GM21423 (cell line): ENCODE measurements around the gene DBN1.
A peak's percentile ranks its signal among the peaks of the same experiment; 100 is the strongest.

ENCODE experiments used
- ATAC-seq: cut with Tn5 transposase; IDR thresholded peaks from one replicate; pipeline ENCODE4 v1.9.1; 2021; ENCODE audit warnings: mild to moderate bottlenecking, moderate library complexity; ENCODE audit not compliant: unreplicated experiment

DBN1 gene

DNA sequence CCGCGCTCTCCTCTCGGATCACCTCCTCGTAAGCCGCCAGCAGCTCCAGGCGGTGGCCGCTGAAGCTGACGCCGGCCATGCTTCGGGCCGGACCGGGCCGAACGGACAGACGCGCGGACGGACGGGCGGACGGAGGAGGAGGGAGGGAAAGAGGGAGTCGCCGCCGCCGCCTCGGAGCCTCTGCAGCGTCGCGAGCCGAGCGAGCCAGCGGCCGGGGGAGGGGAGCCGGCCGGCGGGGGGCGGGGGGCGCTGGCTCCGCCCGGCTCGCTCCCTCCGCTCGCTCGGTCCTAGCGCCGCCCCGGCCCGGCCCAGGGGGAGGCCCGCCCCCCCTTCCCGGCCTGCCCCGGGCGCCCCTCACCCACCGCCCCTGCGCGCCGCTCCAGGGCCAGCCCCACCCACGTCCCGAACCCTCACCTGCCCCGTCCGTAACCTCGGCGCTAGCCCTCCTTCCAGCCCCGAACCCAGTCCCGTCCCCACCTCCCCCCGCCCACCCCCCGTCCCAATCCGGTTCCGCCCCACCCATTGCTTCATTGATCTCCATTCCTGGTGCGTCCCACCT lies at the start of gene DBN1:
TSS of gene DBN1 (minus strand) at position 192 of the 559 bp plus-strand sequence. CDS start at position 79, 113 bp downstream.
- ATAC-seq, result peak; percentile 40

DNA sequence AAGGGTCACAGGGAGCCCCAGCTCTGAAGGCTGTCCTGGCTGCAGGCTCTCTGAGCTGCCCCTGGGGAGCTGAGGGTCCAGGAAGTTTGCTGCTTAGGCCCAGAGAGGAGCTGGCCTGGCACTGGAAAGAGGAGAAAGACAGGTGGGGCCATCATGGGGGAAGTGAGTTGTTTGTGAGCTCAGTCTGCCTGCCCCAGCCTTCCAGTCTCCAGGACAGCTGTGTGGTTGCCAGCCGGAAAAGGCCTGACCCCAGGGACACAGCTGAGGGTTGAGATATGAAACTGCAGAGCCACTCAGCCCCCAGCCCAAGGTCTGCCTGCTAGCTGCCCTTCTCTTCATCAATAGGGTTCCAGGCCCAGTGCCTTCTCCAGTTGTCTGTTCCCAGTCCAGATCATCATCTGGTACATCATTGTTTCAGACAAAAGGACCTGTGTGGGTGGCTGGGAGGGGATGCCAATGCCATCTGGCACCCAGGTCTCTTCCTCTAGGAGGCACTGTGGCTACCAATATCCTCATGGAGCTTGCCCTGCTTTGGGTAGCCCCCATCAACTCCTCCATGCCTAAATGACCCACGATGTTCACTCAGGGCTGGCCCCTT lies 47.6 kb upstream of the DBN1 start:
- ATAC-seq, result no peak

DNA sequence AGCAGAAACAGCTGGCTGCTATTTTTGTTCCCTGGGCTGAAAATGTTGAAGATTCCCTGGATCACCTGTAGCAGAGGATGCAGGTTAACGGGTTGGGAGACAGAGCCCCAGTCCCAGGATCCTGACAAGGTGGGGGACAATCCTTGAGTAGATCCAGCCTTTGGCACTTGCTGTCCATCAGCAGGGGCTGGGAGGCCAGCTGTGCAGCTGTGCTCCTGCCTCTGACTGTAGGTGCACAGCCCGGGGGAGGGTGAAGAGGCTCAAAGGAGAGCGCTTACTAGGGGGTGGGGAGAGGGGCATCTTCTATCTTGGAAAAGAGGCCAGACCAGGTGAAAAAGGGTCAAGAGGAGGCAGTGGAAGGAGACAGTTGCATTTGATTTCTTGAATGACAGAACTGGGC lies 46.8 kb upstream of the DBN1 start:
- no peak for ATAC-seq

DNA sequence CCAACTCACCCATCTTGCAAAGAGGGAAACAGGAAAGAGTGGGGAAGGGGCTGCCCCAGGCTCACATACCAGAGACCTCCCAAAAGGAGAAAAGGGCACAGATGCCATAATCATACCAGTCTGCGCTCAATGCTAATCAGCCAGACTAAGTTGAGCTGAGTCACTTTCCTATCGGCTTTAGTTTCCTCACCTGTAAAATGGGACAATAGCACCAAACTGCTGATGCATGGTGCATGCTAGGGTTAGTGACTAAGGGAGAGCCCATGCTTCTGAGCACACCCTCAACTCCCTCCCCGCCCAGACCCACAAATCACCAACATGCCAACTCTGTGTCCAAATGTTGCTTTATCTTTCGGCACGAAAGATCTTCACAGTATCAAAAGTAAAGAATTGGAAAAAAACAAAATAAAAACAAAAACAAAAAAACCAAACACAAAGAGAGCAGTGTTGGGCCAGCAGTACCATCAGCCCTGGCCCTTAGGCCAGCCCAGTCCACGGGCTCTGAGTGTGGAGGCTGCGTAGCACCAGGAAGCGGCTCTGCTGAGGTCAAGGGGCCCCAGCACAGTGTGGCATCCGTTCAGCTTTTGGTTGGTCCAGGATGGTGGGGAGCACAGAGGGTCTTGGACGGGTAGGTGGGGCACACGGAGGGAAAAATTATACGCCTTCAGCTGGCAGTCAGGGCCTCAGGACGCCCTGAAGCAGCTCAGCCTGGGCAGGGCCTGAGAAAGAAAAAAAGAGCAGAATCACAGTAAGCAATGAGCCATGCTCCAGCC lies 46.2 kb upstream of the DBN1 start:
- ATAC-seq, result no peak

DNA sequence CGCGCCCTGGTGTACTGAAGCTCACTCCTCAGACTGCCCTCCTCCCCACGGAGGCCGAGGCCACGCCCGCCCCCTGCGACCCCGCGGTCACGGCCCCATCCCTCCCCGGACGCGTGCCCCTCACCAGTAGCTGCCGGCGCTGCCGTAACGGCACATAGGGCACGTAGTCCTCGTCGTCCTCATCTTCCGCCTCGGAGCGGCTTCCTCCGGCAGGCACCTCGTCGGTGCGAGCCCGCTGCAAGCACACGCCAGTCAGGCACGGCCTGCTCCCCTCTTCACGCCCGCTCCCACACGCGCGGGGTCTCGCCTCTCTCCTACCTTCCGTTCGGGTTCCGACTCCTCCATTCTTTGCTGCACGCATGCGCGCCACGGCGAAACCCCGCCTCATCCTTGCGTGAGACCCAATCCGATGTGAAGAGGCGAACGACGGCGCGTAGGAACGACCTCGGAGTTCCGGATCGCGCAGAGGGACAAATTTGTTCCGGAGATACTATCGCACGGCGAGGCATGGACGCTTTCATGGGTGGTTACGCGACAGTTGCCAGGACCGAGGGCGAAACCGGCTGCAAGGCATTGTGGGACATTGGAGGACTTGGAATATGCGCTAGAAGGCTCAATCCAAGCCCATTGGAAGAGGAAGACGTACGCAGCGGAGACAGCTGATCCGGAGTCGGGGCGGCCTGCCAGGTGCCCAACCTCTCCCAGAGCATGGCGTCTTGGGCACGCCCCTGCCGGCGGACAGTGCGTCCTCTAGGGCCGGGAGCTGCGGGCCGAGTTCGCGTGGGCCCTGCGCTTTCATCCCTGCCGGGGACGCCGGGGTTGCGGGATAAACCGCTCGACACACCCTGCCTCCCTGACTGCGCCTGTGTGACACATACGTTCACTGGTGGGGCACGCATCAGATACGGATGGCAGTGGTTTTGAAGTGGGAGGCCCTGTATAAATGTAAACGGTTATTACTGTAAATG lies 43.5 kb upstream of the DBN1 start, which contains the start of gene DDX41:
TSS of gene DDX41 (minus strand) at position 361 of the 968 bp plus-strand sequence. CDS start at position 345, 16 bp downstream.
- peak; percentile 87 for ATAC-seq

DNA sequence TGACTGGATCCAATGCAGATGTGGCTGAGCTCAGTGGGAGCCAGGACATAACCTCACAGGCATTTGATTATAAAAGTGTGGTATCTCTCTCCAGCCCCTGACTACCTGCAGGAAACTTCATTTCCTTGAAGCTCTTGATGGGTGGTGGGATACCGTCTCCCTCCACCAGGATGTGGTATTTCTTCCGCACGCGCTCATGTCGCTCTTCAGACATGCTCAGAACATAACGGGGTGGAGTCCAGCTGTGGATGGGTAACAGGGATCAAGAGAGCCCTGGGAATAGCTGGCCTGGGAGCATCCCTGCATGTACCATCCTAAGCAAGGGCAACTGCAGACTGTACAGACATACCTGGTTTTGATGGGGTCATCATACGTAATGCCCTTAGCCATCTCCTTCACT lies 42.1 kb upstream of the DBN1 start:
- ATAC-seq, result no peak

DNA sequence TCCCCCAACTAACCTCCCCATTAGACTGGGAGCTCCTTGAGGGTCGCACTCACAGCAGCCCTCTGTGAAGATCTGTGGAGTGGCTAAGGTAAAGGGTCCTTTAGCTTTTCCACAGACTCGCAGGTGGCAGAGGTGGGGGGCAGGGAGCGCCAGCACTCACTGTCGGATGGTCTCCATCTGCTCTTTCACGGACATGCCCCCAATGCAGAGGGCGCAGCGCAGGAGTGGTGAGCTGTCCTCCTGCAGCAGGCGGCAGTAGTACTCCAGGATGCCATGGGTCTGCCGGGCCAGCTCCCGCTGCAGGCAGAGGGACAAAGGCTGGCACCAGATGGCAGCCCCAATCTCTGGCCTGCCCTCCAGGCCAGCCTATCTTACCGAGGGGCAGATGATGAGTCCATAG lies 41.1 kb upstream of the DBN1 start:
- ATAC-seq, result no peak

DNA sequence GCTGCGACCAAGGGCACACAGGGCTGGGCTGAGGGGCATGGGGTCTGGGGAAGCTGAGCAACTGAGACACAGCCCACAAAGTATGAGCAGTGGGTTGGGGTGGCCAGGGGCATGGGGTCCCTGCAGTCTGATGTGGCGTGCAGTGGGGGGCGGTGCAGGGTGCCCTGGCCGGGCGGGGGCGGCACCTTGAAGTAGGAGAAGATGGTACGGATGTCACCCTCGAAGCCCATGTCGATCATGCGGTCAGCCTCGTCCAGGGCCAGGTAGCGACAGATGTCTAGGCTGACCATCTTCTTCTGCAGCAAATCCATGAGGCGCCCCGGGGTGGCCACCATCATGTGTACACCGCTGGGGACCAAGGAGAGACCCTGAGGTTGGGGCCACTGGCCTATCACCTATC lies 40.1 kb upstream of the DBN1 start:
- ATAC-seq, result no peak

DNA sequence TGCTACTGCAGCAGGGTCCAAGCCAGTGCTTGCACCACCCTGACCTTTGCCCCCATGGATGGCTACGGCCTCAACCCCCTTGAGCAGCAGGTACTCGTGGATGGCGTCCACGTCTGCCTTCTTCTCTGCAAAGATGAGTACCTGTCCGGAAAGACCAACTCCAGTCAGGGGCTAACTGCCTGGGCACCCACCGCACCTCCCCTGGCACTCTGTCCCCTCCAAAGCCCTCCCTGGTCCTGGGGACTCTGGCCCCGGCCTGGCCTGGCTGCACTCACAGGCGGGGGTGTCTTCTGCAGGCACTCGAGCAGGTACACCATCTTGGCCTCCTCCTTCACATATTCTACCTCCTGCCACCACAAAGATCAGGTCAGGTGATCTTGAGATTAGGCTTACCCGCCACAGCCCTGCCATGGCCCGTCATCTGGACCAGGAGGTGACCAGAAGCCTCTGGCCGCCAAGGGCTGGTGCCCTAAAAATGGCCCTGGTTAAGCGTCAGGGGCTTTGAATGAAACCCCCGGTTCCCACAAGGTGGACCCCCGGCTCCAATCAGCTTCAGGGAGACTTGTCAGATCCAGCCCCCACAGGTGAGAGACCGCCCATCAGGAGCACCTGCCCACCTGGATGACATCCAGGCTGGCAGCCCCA lies 39.4 kb upstream of the DBN1 start:
- no peak for ATAC-seq

DNA sequence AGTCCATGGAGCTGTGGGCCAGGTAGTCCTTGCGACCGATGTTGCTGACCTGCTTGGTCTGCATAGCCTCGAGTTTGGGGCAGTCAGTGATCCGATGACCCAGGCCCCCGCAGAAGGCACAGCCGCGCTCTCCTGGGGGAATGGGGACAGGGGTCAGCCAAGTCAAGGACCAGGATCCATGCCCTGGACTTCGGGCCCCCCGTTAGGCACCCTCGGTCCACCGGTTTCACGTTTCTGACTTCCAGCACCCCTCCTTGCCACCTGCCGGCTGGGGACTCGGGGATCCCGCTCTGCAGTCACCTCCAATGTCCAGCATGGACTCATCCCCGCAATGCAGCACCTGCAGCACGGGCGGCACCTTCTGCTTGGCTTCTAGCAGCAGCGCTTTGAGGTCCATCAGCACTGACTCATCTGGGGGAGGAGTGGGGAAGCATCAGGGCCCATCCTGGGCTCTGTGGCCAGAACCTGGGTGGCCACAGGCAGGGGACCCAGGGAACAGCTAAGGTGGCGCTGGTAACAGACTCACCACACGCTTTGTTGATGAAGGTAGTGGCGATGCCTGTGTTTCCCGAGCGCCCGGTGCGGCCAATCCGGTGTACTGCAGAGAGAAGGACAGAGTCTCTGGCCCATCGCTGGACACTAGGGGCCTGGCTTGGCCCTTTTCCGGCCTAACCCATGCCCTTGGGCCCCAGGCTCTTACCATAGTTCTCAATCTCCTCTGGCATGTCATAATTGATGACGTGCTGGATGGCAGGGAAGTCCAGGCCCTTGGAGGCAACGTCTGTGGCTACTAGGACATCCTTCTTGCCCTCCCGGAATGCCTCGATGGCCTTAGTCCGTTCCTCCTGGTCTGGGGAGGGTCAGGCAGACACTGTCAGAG lies 38.6 kb upstream of the DBN1 start:
- ATAC-seq, result no peak

DNA sequence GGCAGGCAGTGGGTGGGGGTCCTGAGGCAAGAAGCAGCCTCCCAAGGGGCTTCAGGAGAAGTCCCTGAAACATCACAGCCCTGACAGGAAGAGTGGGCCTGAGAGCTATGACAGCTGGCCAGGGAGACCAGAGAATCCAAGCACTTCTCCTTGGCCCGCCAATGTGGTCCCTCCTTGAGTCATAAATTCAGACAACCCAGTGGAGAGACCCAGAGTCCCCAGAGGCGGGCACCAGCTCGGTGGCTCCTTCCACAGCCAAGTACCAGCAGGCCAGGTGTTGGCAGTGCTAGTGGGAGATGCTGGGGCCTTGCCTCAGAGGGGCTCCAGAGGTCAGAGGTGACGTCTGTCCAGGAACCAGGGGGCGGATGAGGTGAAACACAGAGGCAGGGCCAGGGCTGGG lies 37.7 kb upstream of the DBN1 start:
- ATAC-seq, result no peak

DNA sequence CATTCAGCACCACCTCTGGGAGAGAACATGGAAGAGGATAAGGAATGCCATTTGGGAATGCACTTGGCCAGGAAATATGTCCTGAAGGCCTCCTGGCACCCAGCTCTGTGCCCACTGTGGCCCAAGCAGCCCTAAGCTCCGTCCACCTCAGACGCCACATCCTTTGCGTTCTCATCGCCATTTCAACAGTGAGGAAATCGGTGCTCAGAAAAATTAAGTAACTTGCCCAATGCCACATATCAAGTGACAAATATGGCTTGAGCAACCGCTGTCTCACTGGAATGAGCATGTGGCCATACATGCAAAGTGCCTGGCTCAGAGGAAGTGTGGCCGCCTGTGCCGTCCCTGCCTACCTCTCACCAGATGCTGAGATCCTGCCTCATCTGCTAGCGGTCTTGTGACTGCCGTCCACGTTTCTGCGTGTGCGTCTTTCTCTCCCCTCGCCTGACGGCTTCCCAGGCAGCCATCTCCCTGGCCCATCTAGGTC lies 37.2 kb upstream of the DBN1 start:
- peak; percentile 40 for ATAC-seq

DNA sequence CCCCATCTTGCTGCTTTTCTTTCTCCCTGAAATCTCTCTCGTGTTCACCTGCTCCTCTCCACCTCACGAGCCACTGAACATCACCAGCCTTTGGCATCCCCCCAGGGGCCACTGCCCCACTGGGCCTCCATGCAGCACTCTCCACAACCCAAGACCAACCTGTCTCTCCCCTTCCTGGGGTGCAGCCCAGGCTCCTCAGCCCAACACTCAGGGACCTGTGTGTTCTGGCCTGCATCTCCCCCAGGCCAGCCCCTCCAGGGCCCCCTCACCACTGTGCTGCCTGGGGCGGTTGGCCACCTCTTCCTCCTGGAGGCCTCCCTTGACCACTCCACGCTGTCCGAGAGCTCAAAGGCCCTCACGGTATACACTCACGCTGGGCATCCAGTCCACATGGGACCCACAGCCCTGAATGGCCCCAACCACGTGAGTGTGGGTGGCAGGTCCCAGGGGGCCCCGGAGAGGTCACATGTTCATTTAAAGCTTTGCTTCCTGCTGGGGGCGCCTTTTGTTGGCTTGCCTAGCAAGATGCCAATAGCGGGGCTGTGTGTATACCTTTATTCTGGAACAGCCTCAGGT lies 36.6 kb upstream of the DBN1 start:
- peak; percentile 40 for ATAC-seq

DNA sequence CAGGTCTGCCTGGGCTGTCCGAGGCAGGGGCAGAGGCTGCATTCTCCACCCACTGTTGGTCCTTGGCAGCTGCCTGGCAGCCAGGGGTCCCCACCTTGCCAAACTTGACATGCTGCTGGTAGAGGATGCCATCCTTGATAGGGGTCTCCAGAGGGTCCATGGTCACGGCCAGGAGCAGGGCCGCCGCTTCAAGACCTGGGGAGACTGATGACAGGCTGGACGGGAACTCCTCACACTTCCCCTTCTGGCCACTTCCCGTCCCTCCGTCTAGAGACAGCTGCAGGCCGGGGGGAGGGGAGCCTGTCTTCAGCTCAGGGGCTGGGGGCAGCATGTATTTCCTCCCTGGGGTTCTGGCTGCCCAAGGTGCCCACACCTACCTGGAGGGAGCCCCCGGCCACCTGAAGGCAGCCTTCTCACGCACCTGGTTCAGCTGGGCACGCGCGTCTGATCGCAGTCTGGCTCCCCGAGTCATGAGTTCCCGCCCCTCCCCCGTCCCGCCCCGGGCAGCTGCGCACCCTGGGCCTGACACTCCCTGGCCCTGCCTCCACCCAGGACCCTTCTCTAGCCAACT lies 36.0 kb upstream of the DBN1 start, which contains the start of gene DOK3:
TSS of gene DOK3 (minus strand) at position 446 of the 571 bp plus-strand sequence. CDS start at position 160, 286 bp downstream.
- ATAC-seq, result peak; percentile 33

DNA sequence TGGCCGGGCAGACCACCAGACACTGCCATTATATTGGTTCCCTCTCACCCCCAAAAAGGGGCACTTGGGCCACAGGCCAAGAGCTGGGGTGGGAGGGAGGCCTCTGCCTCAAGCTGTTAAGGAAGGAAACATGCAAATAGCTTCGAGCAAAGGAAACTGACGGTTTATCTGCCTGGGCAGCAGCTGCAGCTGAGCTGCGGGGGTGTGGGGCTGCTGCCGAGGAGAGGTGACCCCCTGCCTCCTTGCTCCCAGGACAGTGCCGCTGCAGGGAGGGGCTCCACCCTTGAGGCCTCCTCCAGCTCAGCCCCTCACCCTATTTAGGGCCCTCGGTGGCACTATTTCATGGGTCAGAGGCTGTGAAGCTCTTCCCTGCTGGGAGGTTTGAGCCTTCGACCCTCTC lies 35.4 kb upstream of the DBN1 start:
- ATAC-seq, result no peak

DNA sequence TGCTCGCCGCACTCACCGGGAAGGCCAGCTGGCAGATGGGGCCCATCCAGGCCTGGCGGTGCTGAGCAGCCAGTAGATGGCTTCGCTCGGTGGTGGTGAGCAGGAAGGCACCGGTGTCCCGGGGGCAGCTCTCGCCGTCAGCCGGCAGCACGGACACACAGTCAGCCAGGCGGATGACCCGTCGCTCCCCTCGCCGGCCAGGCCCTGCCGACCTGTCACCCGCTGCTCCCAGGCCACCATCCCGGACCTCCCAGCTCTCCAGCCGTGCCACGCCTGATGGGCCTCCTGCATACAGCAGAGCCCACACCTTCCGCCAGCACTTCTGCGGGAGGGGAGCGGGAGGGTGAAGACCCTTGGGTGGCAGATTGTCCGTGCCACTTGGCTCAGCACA lies 34.8 kb upstream of the DBN1 start:
- no peak for ATAC-seq

DNA sequence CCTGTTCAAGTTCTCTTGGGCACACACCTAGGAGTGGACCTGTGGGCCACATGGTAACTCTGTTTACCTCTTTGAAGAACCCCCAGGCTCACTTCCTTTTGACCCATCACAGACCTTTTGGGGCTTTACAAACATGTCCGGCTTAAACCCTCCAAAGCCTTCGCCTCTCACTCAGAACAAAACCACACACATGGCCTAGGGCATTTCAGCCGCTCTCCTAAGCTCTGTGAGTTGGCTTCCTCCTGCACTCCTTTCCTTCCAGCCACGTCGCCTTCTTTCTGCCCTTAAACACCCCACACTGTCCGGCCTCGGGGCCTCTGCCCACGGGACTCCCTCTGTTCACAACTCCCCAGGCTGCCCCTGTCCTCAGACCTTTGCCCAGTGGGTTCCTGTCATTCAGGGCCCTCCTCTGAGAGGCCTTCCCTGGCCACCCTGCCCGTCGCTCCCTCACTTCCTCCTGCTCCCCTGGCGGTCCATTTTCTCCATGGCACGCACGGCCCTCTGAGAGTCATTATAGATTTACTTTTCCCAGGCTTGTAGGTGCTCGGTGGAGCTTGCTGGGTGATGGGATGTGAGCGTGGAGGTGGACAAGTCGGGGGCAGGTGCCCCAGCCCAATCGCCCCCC lies 34.3 kb upstream of the DBN1 start:
- ATAC-seq, result no peak

DNA sequence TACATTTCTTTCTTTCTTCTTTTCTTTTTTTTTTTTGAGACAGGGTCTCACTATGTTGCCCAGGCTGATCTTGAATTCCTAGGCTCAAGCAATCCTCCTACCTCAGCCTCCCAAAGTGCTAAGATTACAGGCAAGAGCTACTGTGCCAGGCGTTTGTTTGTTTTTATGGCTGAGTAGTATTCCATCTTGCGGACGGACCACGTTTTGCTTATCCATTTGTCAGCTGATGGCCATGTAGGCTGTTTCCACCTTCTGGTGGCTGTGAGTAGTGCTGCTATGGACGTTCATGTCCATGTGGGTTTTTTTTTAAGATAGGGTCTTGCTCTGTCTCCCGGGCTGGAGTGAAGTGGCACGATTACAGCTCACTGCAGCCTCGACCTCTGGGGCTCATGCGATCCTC lies 33.7 kb upstream of the DBN1 start:
- ATAC-seq, result no peak
